Measurements from ENCODE around the gene SNX25.

SNX25 gene

GRCh38 chr4:185396724-185397385, 187.5 kb downstream of the SNX25 start, which contains the start of gene ANKRD37:
Gene ANKRD37 (plus strand): TSS chr4:185396841. CDS start chr4:185396924, 83 bp downstream.
- peak within 1 kb of the TSS; percentile 82 for H3K4me3 ChIP-seq (ENCODE audit: low read depth, low read length)
- H3K9ac ChIP-seq (ENCODE audit: low read depth, low read length), result no peak within 1 kb of the TSS
- H3K36me3 ChIP-seq (ENCODE audit: control insufficient read depth, insufficient read depth, low read length), result peaks cover 3% of the 10 kb centered on the region
- H3K9me3 ChIP-seq (ENCODE audit: control insufficient read depth, insufficient read depth, low read length), result no peaks in the 10 kb centered on the region
- H3K4me1 ChIP-seq (ENCODE audit: control insufficient read depth, insufficient read depth, low read length), result peaks cover 6% of the 10 kb centered on the region
- no peaks in the 10 kb centered on the region for H3K27me3 ChIP-seq (ENCODE audit: control insufficient read depth, insufficient read depth, low read length)

GRCh38 chr4:185398618-185399017, 189.2 kb downstream of the SNX25 start:
- Histone ChIP-seq H3K36me3 (ENCODE audit: control insufficient read depth, insufficient read depth, low read length) (peaks cover 3% of the 10 kb centered on the region), H3K27me3 (ENCODE audit: control insufficient read depth, insufficient read depth, low read length) (no peaks in the 10 kb centered on the region), H3K4me3 (ENCODE audit: low read depth, low read length) (no peak overlapping the region), H3K4me1 (ENCODE audit: control insufficient read depth, insufficient read depth, low read length) (peaks cover 6% of the 10 kb centered on the region), H3K9me3 (ENCODE audit: control insufficient read depth, insufficient read depth, low read length) (no peaks in the 10 kb centered on the region), H3K9ac (ENCODE audit: low read depth, low read length) (no peak overlapping the region)

GRCh38 chr4:185399466-185399865, 190.1 kb downstream of the SNX25 start:
- Histone ChIP-seq H3K27me3 (ENCODE audit: control insufficient read depth, insufficient read depth, low read length) (no peaks in the 10 kb centered on the region), H3K36me3 (ENCODE audit: control insufficient read depth, insufficient read depth, low read length) (peaks cover 3% of the 10 kb centered on the region), H3K9me3 (ENCODE audit: control insufficient read depth, insufficient read depth, low read length) (no peaks in the 10 kb centered on the region), H3K9ac (ENCODE audit: low read depth, low read length) (no peak overlapping the region), H3K4me1 (ENCODE audit: control insufficient read depth, insufficient read depth, low read length) (peaks cover 6% of the 10 kb centered on the region), H3K4me3 (ENCODE audit: low read depth, low read length) (no peak overlapping the region)

- no peaks in the 10 kb centered on the region for H3K27me3 ChIP-seq (ENCODE audit: control insufficient read depth, insufficient read depth, low read length)
- peaks cover 3% of the 10 kb centered on the region for H3K36me3 ChIP-seq (ENCODE audit: control insufficient read depth, insufficient read depth, low read length)
These were observed 194.6 kb downstream of the SNX25 start for GRCh38 chr4:185404031-185404430.

GRCh38 chr4:185405296-185405999, 196.1 kb downstream of the SNX25 start:
- Histone ChIP-seq H3K9me3 (ENCODE audit: control insufficient read depth, insufficient read depth, low read length) (peaks cover 4% of the 10 kb centered on the region), H3K36me3 (ENCODE audit: control insufficient read depth, insufficient read depth, low read length) (no peaks in the 10 kb centered on the region), H3K4me1 (ENCODE audit: control insufficient read depth, insufficient read depth, low read length) (no peaks in the 10 kb centered on the region), H3K9ac (ENCODE audit: low read depth, low read length) (no peak overlapping the region), H3K4me3 (ENCODE audit: low read depth, low read length) (no peak overlapping the region), H3K27me3 (ENCODE audit: control insufficient read depth, insufficient read depth, low read length) (no peaks in the 10 kb centered on the region)

More at GRCh38 chr4:185404031-185404430, 194.6 kb downstream of the SNX25 start:
- Histone ChIP-seq H3K9ac (ENCODE audit: low read depth, low read length) (no peak overlapping the region), H3K4me3 (ENCODE audit: low read depth, low read length) (no peak overlapping the region), H3K9me3 (ENCODE audit: control insufficient read depth, insufficient read depth, low read length) (no peaks in the 10 kb centered on the region), H3K4me1 (ENCODE audit: control insufficient read depth, insufficient read depth, low read length) (no peaks in the 10 kb centered on the region)

- H3K9ac ChIP-seq (ENCODE audit: low read depth, low read length), result no peak overlapping the region
- H3K9me3 ChIP-seq (ENCODE audit: control insufficient read depth, insufficient read depth, low read length), result peaks cover 4% of the 10 kb centered on the region
- no peaks in the 10 kb centered on the region for H3K36me3 ChIP-seq (ENCODE audit: control insufficient read depth, insufficient read depth, low read length)
- H3K4me1 ChIP-seq (ENCODE audit: control insufficient read depth, insufficient read depth, low read length), result no peaks in the 10 kb centered on the region
- no peaks in the 10 kb centered on the region for H3K27me3 ChIP-seq (ENCODE audit: control insufficient read depth, insufficient read depth, low read length)
- no peak overlapping the region for H3K4me3 ChIP-seq (ENCODE audit: low read depth, low read length)
These were observed 199.0 kb downstream of the SNX25 start for GRCh38 chr4:185408432-185408831.

GRCh38 chr4:185411849-185412248, 202.5 kb downstream of the SNX25 start:
- H3K4me3 ChIP-seq (ENCODE audit: low read depth, low read length), result no peak overlapping the region
- no peaks in the 10 kb centered on the region for H3K4me1 ChIP-seq (ENCODE audit: control insufficient read depth, insufficient read depth, low read length)
- H3K9ac ChIP-seq (ENCODE audit: low read depth, low read length), result no peak overlapping the region
- H3K27me3 ChIP-seq (ENCODE audit: control insufficient read depth, insufficient read depth, low read length), result no peaks in the 10 kb centered on the region
- no peaks in the 10 kb centered on the region for H3K36me3 ChIP-seq (ENCODE audit: control insufficient read depth, insufficient read depth, low read length)
- H3K9me3 ChIP-seq (ENCODE audit: control insufficient read depth, insufficient read depth, low read length), result peaks cover 4% of the 10 kb centered on the region

- Histone ChIP-seq H3K9ac (ENCODE audit: low read depth, low read length) (no peak overlapping the region), H3K4me1 (ENCODE audit: control insufficient read depth, insufficient read depth, low read length) (no peaks in the 10 kb centered on the region), H3K4me3 (ENCODE audit: low read depth, low read length) (no peak overlapping the region), H3K36me3 (ENCODE audit: control insufficient read depth, insufficient read depth, low read length) (peaks cover 2% of the 10 kb centered on the region), H3K27me3 (ENCODE audit: control insufficient read depth, insufficient read depth, low read length) (no peaks in the 10 kb centered on the region), H3K9me3 (ENCODE audit: control insufficient read depth, insufficient read depth, low read length) (peaks cover 4% of the 10 kb centered on the region)
These were observed 203.0 kb downstream of the SNX25 start for GRCh38 chr4:185412412-185412811.

Data from iPS-15b (cell line).